ENCODE results near the gene LRRC45.

DNA sequence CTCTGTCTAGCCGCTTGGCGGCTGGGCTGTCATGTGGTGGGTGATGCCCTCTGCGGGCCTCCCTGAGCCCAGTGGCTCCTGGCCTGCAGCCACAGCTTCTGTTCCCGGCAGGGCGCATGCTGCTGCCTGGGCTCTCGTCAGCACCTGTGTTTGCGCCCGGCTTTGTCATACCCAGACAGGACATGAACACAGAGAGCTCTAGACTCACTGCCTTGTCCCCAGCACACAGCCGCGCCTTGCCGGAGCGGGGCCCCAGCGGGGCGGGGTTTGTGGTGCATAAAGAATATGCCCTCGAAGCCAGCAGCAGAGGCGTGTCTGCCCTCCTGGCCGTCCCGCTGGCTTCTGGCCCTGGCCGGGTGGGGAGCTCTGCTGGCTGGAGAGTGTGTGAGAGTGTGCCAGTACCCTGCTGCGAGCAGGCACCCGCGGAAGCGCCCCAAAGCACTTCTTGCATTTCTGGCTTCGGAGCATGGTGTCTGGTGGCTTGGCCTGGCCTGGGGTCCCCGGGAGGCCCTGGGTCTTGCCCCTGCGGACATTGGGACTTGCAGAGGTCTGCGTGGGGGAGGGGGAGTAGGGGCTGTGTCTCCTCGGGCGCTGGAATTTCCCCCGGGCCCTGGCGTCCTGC lies 31.3 kb upstream of the LRRC45 start:
- TF ChIP-seq EZH2 (IDR thresholded peaks at IDR 0.05) (no peak), POLR2AphosphoS5 (IDR thresholded peaks at IDR 0.05; ENCODE audit: borderline replicate concordance, low read depth, low read length) (no peak), FOXP2 (optimal IDR thresholded peaks at IDR 0.05; ENCODE audit: control extremely low read depth, extremely low read length, insufficient read depth) (no peak)

All from SK-N-MC (cell line).